Naive thymus-derived CD4-positive, alpha-beta T cell (primary cell): ENCODE measurements around the gene RIMKLA. TPM values are rescaled to one million over a fixed set of nuclear protein-coding genes. Genes with fewer than 3 reads are reported as not detected.

Experiments
- ATAC-seq: fragments of 150-1000 bp; cut with Tn5 transposase; 2 replicates; pipeline ENCODE4 v1.10.0; 2021; ENCODE audit warnings: mild to moderate bottlenecking, moderate library complexity
- CTCF ChIA-PET: fragments of 350-600 bp; sonication (Branson Sonifier 250); formaldehyde crosslinking; loops from one replicate; lab custom pipeline; 2021; ENCODE audit warnings: antibody characterized with exemption; lab: Charles Lee
- POLR2A ChIA-PET: fragments of 350-600 bp; sonication (Branson Sonifier 250); formaldehyde crosslinking; loops from one replicate; lab custom pipeline; 2021; ENCODE audit warnings: antibody characterized with exemption, inconsistent platforms; lab: Charles Lee
- DNase-seq, 9 donors: peaks; one replicate each; pipeline versions ENCODE4 v3.0.0 to v3.0.0-alpha.2; 2020 to 2022; ENCODE audit warnings: mixed read lengths in 1 of 9
- H3K27ac ChIP-seq: one replicate; pipeline ENCODE4 v1.7.0; 2013; ENCODE audit warnings: mild to moderate bottlenecking, low read depth, low read length, moderate library complexity
- H3K27me3 ChIP-seq, 2 donors: one replicate each; pipeline ENCODE4 v1.7.0; 2013; ENCODE audit warnings: low read length in 2 of 2, mild to moderate bottlenecking in 2 of 2, moderate library complexity in 2 of 2; ENCODE audit not compliant: control insufficient read depth in 2 of 2, insufficient read depth in 2 of 2
- H3K36me3 ChIP-seq, 3 experiments: 1 replicate in 2 of 3; 2 replicates in 1 of 3; pipeline ENCODE4 v1.7.0; 2013; ENCODE audit warnings: low read length in 3 of 3, mild to moderate bottlenecking in 3 of 3, moderate library complexity in 1 of 3; ENCODE audit not compliant: insufficient read depth in 3 of 3, control insufficient read depth in 2 of 3
- H3K4me1 ChIP-seq, 2 donors: one replicate each; pipeline ENCODE4 v1.7.0; 2013; ENCODE audit warnings: low read length in 2 of 2, mild to moderate bottlenecking in 2 of 2, moderate library complexity in 1 of 2; ENCODE audit not compliant: control insufficient read depth in 2 of 2, insufficient read depth in 2 of 2
- H3K4me3 ChIP-seq: 2 replicates; pipeline ENCODE4 v1.7.0; 2013; ENCODE audit warnings: mild to moderate bottlenecking, low read length
- H3K9me3 ChIP-seq, 3 experiments: 1 replicate in 2 of 3; 2 replicates in 1 of 3; pipeline ENCODE4 v1.7.0; 2013; ENCODE audit warnings: low read length in 3 of 3; ENCODE audit not compliant: control insufficient read depth in 2 of 3
- H3K27ac Mint-ChIP-seq, 9 donors: one replicate each; pipeline ENCODE4 v1.8.0; 2020 to 2022; ENCODE audit warnings: mixed read lengths in 9 of 9, mild to moderate bottlenecking in 8 of 9, moderate library complexity in 5 of 9, inconsistent platforms in 2 of 9
- H3K27me3 Mint-ChIP-seq, 5 donors: one replicate each; pipeline ENCODE4 v1.8.0; 2021 to 2022; ENCODE audit warnings: mixed read lengths in 5 of 5, mild to moderate bottlenecking in 1 of 5
- H3K36me3 Mint-ChIP-seq, 5 donors: one replicate each; pipeline ENCODE4 v1.8.0; 2020 to 2022; ENCODE audit warnings: mixed read lengths in 5 of 5, mild to moderate bottlenecking in 3 of 5, inconsistent platforms in 1 of 5
- H3K4me1 Mint-ChIP-seq, 7 donors: one replicate each; pipeline ENCODE4 v1.8.0; 2020 to 2022; ENCODE audit warnings: mixed read lengths in 7 of 7, mild to moderate bottlenecking in 3 of 7, inconsistent platforms in 1 of 7
- H3K4me3 Mint-ChIP-seq, 10 donors: one replicate each; pipeline ENCODE4 v1.8.0; 2020 to 2022; ENCODE audit warnings: mild to moderate bottlenecking in 10 of 10, mixed read lengths in 10 of 10, moderate library complexity in 6 of 10, inconsistent platforms in 2 of 10
- H3K9me3 Mint-ChIP-seq, 11 donors: one replicate each; pipeline ENCODE4 v1.8.0; 2020 to 2022; ENCODE audit warnings: mixed read lengths in 11 of 11, mild to moderate bottlenecking in 4 of 11, inconsistent platforms in 1 of 11, moderate library complexity in 1 of 11
- intact Hi-C, 2 donors: fragments of 100-400 bp; cut with micrococcal nuclease; formaldehyde crosslinking; loops; one replicate each; pipeline ENCODE4 v1.15.1; 2023
- polyA plus RNA-seq, 2 donors: library from polyadenylated mRNA; unstranded; fragments of 300-500 nt; fragmentation: Illumina TruSeq; gene quantifications; one replicate each; pipeline ENCODE4 v1.2.3, GENCODE V29; 2021
- total RNA-seq, 6 experiments: library from RNA in 5 of 6; stranded (reverse) in 5 of 6; gene quantifications; 1 replicate in 5 of 6; 2 replicates in 1 of 6; pipeline ENCODE4 v1.2.3 and lab custom pipeline; 2021 to 2026

RIMKLA gene
- total and polyA plus RNA-seq, 7 experiments from 2014 or later: 0.03 to 3.1 (median 0.17) TPM; not detected in 3

DNA sequence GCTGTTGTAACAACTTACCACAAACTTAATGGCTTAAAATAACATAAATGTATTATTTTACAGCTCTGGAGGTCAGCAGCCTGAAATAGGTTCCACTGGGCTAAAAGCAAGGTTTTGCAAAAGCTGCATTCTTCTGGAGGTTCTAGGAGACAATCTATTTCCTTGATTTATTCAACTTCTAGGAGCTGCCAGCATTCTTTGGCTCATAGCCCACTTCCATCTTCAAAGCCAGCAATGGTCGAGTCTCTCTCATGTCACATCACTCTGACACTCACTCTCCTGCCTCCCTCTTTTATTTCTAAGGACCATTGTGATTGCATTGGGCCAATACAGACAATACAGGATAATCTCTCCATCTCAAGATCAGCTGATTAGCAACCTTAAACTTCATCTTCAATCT lies 30.5 kb upstream of the RIMKLA start:
- ChIA-PET POLR2A (no interaction called here), CTCF (no interaction called here)
- Mint-ChIP-seq H3K9me3 (no peaks in the 10 kb centered on the region), H3K4me3 (no peak overlapping the region), H3K4me1 (no peaks in the 10 kb centered on the region), H3K36me3 (no peaks in the 10 kb centered on the region), H3K27ac (no peak overlapping the region), H3K27me3 (peaks cover 21 to 41% (median 31%) of the 10 kb centered on the region in 5 donors)
- Histone ChIP-seq H3K4me1 (no peaks in the 10 kb centered on the region), H3K9me3 (no peaks in the 10 kb centered on the region), H3K27ac (no peak overlapping the region), H3K36me3 (no peaks in the 10 kb centered on the region), H3K27me3 (peaks cover 0 to 7% of the 10 kb centered on the region in 2 donors), H3K4me3 (no peak overlapping the region)
- intact Hi-C loops: no loop called here
- ATAC-seq (no peak), DNase-seq (no peak)

DNA sequence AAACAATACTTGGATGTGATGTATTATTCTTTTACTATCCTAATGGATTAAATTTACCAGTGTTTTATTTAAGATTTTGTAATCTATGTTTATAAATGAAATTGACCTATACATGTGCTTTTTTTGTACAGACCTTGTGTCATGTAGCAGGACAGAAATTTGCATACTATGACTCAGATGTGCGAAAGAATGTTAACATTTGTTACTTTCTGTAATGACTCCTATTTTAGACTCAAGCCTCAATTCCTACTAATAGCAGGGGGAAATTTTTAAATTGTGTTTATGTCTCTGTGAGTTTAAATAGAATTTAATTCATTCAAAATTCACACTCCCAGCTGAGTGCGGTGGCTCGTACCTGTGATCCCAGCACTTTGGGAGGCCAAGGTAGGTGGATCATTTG lies 21.8 kb upstream of the RIMKLA start:
- no peaks in the 10 kb centered on the region for H3K36me3 ChIP-seq
- H3K4me1 Mint-ChIP-seq: peaks cover 0 to 2% (median 0%) of the 10 kb centered on the region in 7 donors
- H3K27me3 ChIP-seq: peaks cover 0 to 3% of the 10 kb centered on the region in 2 donors
- no peaks in the 10 kb centered on the region for H3K4me1 ChIP-seq
- no peak for DNase-seq
- no peaks in the 10 kb centered on the region for H3K9me3 ChIP-seq
- ChIA-PET POLR2A (no interaction called here), CTCF (no interaction called here)
- ATAC-seq: no peak
- H3K27ac ChIP-seq: no peak overlapping the region
- no peak overlapping the region for H3K4me3 ChIP-seq
- H3K9me3 Mint-ChIP-seq: peaks cover 0 to 3% (median 0%) of the 10 kb centered on the region in 11 donors
- H3K27ac Mint-ChIP-seq: no peak overlapping the region
- H3K4me3 Mint-ChIP-seq: no peak overlapping the region
- peaks cover 5 to 15% (median 11%) of the 10 kb centered on the region in 5 donors for H3K27me3 Mint-ChIP-seq
- peaks cover 0 to 7% (median 0%) of the 10 kb centered on the region in 5 donors for H3K36me3 Mint-ChIP-seq
- intact Hi-C loops: no loop called here

DNA sequence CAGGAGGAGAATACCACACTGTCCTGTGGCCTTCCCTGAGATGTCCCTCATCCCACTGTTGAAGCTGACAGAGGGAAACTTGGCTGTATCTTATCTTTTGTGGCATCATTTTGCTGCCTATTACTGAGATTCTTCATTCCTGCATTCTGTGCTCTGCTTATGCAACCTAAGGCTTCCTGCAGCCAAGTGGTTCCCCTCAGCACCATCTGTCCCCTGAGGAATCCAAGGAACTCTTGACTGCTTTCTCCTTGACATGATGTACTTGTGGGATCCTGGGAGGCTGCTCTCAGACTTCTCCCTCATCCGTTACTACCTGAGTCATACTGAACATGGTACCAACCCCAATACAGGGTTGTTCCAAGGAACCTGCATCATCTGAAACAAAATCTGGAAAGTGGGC lies 21.1 kb upstream of the RIMKLA start:
- ChIA-PET CTCF (no interaction called here), POLR2A (no interaction called here)
- Histone ChIP-seq H3K4me1 (no peaks in the 10 kb centered on the region), H3K27me3 (peaks cover 0 to 3% of the 10 kb centered on the region in 2 donors), H3K4me3 (no peak overlapping the region), H3K36me3 (no peaks in the 10 kb centered on the region), H3K27ac (no peak overlapping the region), H3K9me3 (no peaks in the 10 kb centered on the region)
- no peak for DNase-seq
- intact Hi-C loops: no loop called here
- Mint-ChIP-seq H3K9me3 (peaks cover 0 to 3% (median 0%) of the 10 kb centered on the region in 11 donors), H3K4me3 (no peak overlapping the region), H3K27me3 (peaks cover 5 to 15% (median 9%) of the 10 kb centered on the region in 5 donors), H3K36me3 (peaks cover 0 to 7% (median 0%) of the 10 kb centered on the region in 5 donors), H3K4me1 (peaks cover 0 to 2% (median 0%) of the 10 kb centered on the region in 7 donors), H3K27ac (no peak overlapping the region)
- no peak for ATAC-seq

DNA sequence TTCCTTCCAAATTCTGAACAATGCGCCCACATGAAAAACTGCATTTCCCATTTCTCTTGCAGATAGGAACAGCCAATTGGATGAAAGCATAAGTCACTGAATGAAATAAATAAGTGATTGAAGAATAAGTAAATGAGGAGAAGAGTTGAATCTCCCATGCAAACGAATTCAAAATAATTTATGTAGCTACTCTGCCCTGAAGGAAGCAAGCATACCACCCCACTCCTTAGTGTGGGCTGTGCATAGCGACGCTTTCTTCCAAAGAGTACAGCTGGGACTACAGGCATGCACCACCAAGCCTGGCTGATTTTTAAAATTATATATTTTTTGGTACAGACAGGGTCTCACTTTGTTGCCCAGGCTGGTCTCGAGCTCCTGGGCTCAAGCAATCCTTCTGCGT lies 16.5 kb upstream of the RIMKLA start:
- Histone ChIP-seq H3K9me3 (no peaks in the 10 kb centered on the region), H3K27ac (no peak overlapping the region), H3K27me3 (peaks cover 0 to 3% of the 10 kb centered on the region in 2 donors), H3K4me1 (no peaks in the 10 kb centered on the region), H3K36me3 (no peaks in the 10 kb centered on the region), H3K4me3 (no peak overlapping the region)
- DNase-seq (no peak), ATAC-seq (no peak)
- no peak overlapping the region for H3K4me3 Mint-ChIP-seq
- peaks cover 0 to 2% (median 0%) of the 10 kb centered on the region in 7 donors for H3K4me1 Mint-ChIP-seq
- H3K27me3 Mint-ChIP-seq: peaks cover 17 to 28% (median 17%) of the 10 kb centered on the region in 5 donors
- ChIA-PET POLR2A (no interaction called here), CTCF (no interaction called here)
- intact Hi-C loops: no loop called here
- H3K27ac Mint-ChIP-seq: no peak overlapping the region
- peaks cover 0 to 7% (median 0%) of the 10 kb centered on the region in 5 donors for H3K36me3 Mint-ChIP-seq
- H3K9me3 Mint-ChIP-seq: peaks cover 0 to 3% (median 0%) of the 10 kb centered on the region in 11 donors

DNA sequence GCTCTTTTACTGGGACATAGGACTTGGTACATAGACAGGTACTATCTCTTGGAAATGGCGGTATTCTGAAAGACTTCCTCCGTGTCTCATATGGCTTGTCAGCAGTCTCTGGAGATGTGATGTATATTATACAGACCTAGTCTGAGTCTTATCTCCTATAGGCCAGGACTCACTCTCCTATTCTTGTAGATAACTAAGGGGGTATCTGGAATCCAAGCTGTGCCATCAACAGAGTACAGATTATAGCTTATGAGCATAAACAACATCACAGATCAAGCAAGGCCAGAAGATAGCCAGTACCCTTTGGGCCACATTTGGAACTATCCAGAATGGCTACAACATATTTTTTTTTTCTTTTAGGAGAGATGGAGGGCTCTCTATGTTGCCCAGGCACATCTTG lies 16.1 kb upstream of the RIMKLA start:
- Histone ChIP-seq H3K4me1 (no peaks in the 10 kb centered on the region), H3K27ac (no peak overlapping the region), H3K36me3 (no peaks in the 10 kb centered on the region), H3K27me3 (peaks cover 0 to 3% of the 10 kb centered on the region in 2 donors), H3K9me3 (no peaks in the 10 kb centered on the region), H3K4me3 (no peak overlapping the region)
- H3K27ac Mint-ChIP-seq: no peak overlapping the region
- POLR2A ChIA-PET: no interaction called here
- intact Hi-C loops: no loop called here
- CTCF ChIA-PET: interaction anchor here (0.6 kb wide), 1 partner anchor 79 kb away, joined by 3 read pairs; no protein-coding TSS in a partner anchor
- H3K27me3 Mint-ChIP-seq: peaks cover 17 to 26% (median 17%) of the 10 kb centered on the region in 5 donors
- H3K9me3 Mint-ChIP-seq: peaks cover 0 to 3% (median 0%) of the 10 kb centered on the region in 11 donors
- DNase-seq: no peak
- H3K4me1 Mint-ChIP-seq: no peaks in the 10 kb centered on the region
- H3K4me3 Mint-ChIP-seq: no peak overlapping the region
- peaks cover 0 to 5% (median 0%) of the 10 kb centered on the region in 5 donors for H3K36me3 Mint-ChIP-seq
- ATAC-seq: no peak

DNA sequence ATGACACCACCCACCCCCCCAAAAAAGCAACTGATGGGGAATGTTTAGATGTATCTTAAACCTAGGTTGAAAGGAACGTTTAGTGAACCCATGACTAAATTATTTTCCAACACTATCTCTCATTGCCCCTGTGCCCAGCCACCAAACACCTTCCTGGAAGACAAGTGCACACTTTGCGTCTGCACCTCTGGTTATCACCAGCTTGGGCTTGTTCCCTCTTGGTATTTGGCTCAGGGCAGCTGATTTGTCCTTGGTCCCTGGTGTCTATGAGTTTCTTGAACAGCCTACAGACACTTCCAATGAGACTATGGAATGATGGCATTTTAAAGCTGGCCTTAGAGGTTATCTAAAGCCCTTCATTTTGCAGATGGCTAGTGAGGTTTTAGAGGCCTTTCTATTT lies 15.5 kb upstream of the RIMKLA start:
- intact Hi-C loops: no loop called here
- ChIA-PET CTCF (interaction anchor here (0.5 to 0.6 kb wide), 2 partner anchors 16 to 80 kb away, joined by 3 read pairs; no protein-coding TSS in a partner anchor), POLR2A (no interaction called here)
- H3K4me3 ChIP-seq: no peak overlapping the region
- Mint-ChIP-seq H3K36me3 (no peaks in the 10 kb centered on the region), H3K4me3 (no peak overlapping the region), H3K27me3 (peaks cover 12 to 25% (median 18%) of the 10 kb centered on the region in 5 donors), H3K9me3 (peaks cover 0 to 3% (median 0%) of the 10 kb centered on the region in 11 donors), H3K4me1 (no peaks in the 10 kb centered on the region), H3K27ac (no peak overlapping the region)
- DNase-seq (no peak), ATAC-seq (no peak)
- no peak overlapping the region for H3K27ac ChIP-seq
- peaks cover 0 to 3% of the 10 kb centered on the region in 2 donors for H3K27me3 ChIP-seq
- H3K9me3 ChIP-seq: no peaks in the 10 kb centered on the region
- no peaks in the 10 kb centered on the region for H3K36me3 ChIP-seq
- H3K4me1 ChIP-seq: no peaks in the 10 kb centered on the region

DNA sequence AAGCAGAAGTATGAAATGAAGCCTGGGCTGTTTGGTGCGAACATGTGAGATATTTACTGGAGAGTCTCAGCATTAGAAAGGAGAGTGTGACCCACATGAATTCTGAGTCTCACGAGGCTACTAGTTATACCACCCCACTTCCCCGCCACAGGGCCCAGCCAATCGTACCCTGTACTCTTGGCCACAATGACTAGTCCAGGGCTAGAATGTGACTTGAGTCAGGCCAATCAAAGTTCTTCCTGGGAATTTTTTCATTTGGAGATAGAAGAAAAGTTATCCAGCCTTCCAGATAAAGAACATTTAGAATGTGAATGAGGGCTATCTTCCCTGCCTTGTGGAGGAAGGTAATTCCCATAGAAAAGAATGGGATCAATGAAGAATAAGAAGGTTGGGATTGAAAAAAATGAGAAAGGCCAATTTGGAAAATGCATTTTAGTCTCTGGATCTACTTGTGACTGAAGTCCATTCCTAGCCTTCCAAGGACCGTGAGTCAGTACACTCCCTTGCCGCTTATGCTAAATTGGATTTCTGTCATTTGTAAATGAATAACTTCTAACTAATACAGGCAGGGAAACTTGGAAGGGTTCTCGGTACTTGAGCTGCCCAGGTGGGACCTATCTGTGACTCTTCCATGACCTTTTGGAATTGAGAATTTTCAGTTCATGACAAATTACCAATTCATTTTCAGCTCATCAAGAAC lies 12.3 kb upstream of the RIMKLA start:
- DNase-seq (no peak), ATAC-seq (no peak)
- H3K36me3 ChIP-seq: no peaks in the 10 kb centered on the region
- ChIA-PET CTCF (no interaction called here), POLR2A (no interaction called here)
- peaks cover 11 to 38% (median 18%) of the 10 kb centered on the region in 5 donors for H3K27me3 Mint-ChIP-seq
- no peaks in the 10 kb centered on the region for H3K4me1 ChIP-seq
- no peaks in the 10 kb centered on the region for H3K36me3 Mint-ChIP-seq
- intact Hi-C loops: no loop called here
- H3K9me3 ChIP-seq: no peaks in the 10 kb centered on the region
- H3K27ac ChIP-seq: no peak overlapping the region
- no peak overlapping the region for H3K27ac Mint-ChIP-seq
- H3K4me3 ChIP-seq: no peak overlapping the region
- H3K4me3 Mint-ChIP-seq: no peak overlapping the region
- H3K27me3 ChIP-seq: no peaks in the 10 kb centered on the region
- no peaks in the 10 kb centered on the region for H3K9me3 Mint-ChIP-seq
- H3K4me1 Mint-ChIP-seq: no peaks in the 10 kb centered on the region
